Bronchial epithelial cell (primary cell): ENCODE results near the gene NUP214. TPM values are rescaled to one million over a fixed set of nuclear protein-coding genes. Genes with fewer than 3 reads are reported as not detected.

Experiments used
- DNase-seq: peaks from one replicate; pipeline ENCODE4 v3.0.0-alpha.2; 2010; ENCODE audit warnings: low read depth
- FAIRE-seq: peaks from 2 replicates; lab custom pipeline; 2011; peaks lifted over from hg19 to GRCh38; lab: Jason Lieb, UNC
- H3K27me3 ChIP-seq: 2 replicates; pipeline ENCODE4 v1.5.1; 2011; ENCODE audit warnings: low read length; ENCODE audit not compliant: control insufficient read depth, insufficient read depth
- H3K36me3 ChIP-seq: 2 replicates; pipeline ENCODE4 v1.5.1; 2011; ENCODE audit warnings: low read length; ENCODE audit not compliant: control insufficient read depth, insufficient read depth
- H3K4me3 ChIP-seq: 2 replicates; pipeline ENCODE4 v1.5.1; 2011; ENCODE audit warnings: mild to moderate bottlenecking, low read depth, low read length, control low read depth
- total RNA-seq: library from RNA; depleted of rRNA; stranded (reverse); fragments of >200 nt; gene quantifications from 2 replicates; pipeline ENCODE4 v1.2.1, GENCODE V29; 2014
- TF ChIP-seq, protein P1 (sequence below): IDR thresholded peaks from 2 replicates; pipeline ENCODE4 v1.5.1; 2011; ENCODE audit warnings: mild to moderate bottlenecking, moderate library complexity, low read length, control low read depth, inconsistent platforms; ENCODE audit not compliant: insufficient read depth, severe bottlenecking

NUP214 gene
- total RNA-seq, 1 donor from 2014 or later, result 8.4 TPM

DNA sequence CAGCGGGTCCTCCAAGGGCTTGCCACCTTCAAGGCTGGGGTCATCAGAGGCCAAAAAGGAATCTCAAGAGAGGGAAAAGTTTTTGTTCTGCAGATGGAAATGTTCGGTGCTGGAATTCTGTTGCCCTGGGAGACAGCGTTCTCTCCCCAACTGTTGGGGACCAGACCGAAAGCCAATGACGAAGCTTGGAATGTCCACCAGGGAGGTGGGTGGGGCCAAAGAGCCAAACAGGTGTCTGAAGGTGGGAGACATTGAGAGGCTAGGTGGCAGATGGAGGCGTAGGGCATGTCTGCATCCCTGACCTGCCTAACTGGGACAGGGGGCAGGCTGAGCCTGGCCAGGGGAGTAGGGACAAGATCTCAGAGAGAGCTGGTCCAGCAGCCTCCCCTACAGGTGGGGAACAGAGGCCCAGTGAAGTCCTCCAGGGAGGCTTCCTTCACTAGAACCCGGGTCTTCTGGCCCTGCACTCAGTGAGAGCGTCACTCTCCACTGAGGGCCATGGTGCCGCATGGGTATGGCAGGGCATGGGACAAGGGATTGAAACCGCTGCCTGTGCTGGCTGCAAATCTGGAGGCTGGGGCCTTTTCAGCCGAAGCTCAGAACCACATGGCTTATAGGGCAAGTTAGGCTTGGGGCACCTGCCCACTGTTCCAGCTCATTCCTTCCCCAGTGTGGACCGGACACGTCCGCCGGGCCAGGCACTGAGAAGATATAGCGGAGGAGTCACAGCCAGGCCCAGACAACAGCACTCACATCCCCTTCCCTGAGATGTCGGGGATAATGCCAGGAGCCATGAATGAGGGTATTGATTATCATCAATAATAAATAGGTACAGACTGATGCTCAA is 156.0 kb downstream of the NUP214 start:
- FAIRE-seq (no peak), DNase-seq (no peak)

DNA sequence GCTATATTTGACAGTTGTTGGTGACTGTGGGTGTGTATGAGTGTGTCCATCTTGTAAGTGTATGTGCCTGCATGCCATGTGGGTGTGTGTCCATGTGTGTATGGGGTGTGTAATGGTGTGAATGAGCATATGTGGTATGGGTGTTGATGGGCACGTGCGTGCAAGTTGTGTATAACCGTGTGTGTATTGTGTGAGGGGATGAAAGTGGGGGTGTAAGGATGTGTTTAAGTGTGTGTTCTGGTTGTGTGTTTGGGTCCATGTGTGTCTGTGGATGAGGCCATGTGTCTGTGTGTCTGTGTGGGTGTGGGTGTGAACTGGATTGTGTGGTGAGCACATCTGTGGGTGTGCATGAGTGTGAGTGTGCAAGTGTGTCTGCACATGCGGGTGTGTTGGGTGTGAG is 156.8 kb downstream of the NUP214 start:
- H3K4me3 ChIP-seq, result no peak overlapping the region
- no peaks in the 10 kb centered on the region for H3K36me3 ChIP-seq
- H3K27me3 ChIP-seq, result peaks cover 11% of the 10 kb centered on the region
- TF ChIP-seq, protein P1, sequence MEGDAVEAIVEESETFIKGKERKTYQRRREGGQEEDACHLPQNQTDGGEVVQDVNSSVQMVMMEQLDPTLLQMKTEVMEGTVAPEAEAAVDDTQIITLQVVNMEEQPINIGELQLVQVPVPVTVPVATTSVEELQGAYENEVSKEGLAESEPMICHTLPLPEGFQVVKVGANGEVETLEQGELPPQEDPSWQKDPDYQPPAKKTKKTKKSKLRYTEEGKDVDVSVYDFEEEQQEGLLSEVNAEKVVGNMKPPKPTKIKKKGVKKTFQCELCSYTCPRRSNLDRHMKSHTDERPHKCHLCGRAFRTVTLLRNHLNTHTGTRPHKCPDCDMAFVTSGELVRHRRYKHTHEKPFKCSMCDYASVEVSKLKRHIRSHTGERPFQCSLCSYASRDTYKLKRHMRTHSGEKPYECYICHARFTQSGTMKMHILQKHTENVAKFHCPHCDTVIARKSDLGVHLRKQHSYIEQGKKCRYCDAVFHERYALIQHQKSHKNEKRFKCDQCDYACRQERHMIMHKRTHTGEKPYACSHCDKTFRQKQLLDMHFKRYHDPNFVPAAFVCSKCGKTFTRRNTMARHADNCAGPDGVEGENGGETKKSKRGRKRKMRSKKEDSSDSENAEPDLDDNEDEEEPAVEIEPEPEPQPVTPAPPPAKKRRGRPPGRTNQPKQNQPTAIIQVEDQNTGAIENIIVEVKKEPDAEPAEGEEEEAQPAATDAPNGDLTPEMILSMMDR, result no peak
- no peak for FAIRE-seq
- no peak for DNase-seq

More for the DNA sequence above, 156.0 kb downstream of the NUP214 start:
- Histone ChIP-seq H3K27me3 (peaks cover 13% of the 10 kb centered on the region), H3K36me3 (no peaks in the 10 kb centered on the region), H3K4me3 (no peak overlapping the region)
- TF ChIP-seq, protein P1, result no peak

DNA sequence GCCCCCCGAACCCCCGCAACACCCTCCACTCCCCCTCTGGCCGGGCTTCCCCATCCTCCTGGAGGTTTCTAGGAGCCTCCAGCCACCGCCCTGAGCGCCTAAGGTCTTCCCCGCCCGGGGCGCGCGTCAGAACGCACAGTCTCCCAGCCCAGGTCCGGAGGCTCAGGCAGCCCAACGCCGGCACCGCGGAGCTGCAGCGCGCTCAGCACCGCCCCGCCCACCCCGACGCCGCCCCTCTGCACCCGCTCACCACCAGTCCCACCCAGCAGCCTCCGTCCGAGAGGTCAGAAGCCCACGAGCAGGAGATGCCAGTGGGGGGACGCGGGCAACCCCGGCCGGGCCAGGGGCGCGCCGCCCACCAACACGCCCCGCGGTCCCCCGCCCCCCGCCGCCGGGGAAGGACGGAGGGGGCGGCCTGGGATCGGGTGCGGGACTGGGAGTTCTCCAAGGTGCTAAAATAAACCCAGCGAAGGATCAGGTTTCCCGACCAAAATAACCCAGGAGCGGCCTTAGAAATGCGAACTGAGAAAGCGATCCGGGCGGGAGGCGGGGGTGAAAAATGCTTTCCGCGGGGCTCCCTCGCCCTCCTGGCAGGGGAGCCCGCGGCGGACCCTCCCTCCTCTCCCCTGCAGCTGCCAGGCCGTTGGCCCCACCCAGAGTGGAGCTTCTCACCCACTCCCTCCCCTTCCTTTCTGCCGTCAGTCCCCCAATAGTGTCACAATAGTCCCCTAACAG is 157.5 kb downstream of the NUP214 start:
- no peaks in the 10 kb centered on the region for H3K36me3 ChIP-seq
- no peak overlapping the region for H3K4me3 ChIP-seq
- FAIRE-seq, result no peak

More for the DNA sequence above, 157.5 kb downstream of the NUP214 start:
- DNase-seq, result no peak
- TF ChIP-seq, protein P1, result no peak
- H3K27me3 ChIP-seq, result peaks cover 11% of the 10 kb centered on the region

Other genes starting within 250 kb of the NUP214 start
- not detected in 2 replicates for gene QRFP, start 228.8 kb upstream of the NUP214 start, total RNA-seq
- gene FIBCD1, start 186.3 kb upstream of the NUP214 start, total RNA-seq, result 0.26 and 0.51 TPM in 2 replicates
- not detected in 2 replicates for gene LAMC3, start 116.4 kb upstream of the NUP214 start, total RNA-seq
- gene AIF1L, start 29.1 kb upstream of the NUP214 start, total RNA-seq, result 2.6 and 7.7 TPM in 2 replicates
- under 0.01 and 0.26 TPM in 2 replicates for gene FAM78A, start 150.9 kb downstream of the NUP214 start, total RNA-seq
- gene PLPP7, start 164.1 kb downstream of the NUP214 start, total RNA-seq, result not detected in 2 replicates